Kidney (tissue), 14 donors: Measurements from ENCODE around the gene TSPAN19. TPM values are rescaled to one million over a fixed set of nuclear protein-coding genes. Genes with fewer than 3 reads are reported as not detected.

Experiments used
- DNase-seq, 5 donors: peaks; one replicate each; pipeline ENCODE4 v3.0.0-alpha.2; 2013 to 2020
- FAIRE-seq: peaks from 2 replicates; lab custom pipeline; 2012; peaks lifted over from hg19 to GRCh38; lab: Jason Lieb, UNC
- H3K27ac ChIP-seq, 2 donors: one replicate each; pipeline ENCODE4 v1.7.0; 2013; ENCODE audit warnings: low read depth in 2 of 2, low read length in 2 of 2, inconsistent platforms in 1 of 2
- H3K27me3 ChIP-seq: one replicate; pipeline ENCODE4 v1.7.1; 2013; ENCODE audit warnings: low read length, inconsistent platforms; ENCODE audit not compliant: control insufficient read depth, insufficient read depth
- H3K36me3 ChIP-seq, 3 donors: one replicate each; pipeline versions ENCODE4 v1.7.0 to v1.7.1; 2013; ENCODE audit warnings: low read length in 3 of 3, control low read depth in 1 of 3, inconsistent platforms in 1 of 3; ENCODE audit not compliant: insufficient read depth in 3 of 3, control insufficient read depth in 2 of 3
- H3K4me1 ChIP-seq, 3 donors: one replicate each; pipeline versions ENCODE4 v1.7.0 to v1.7.1; 2013; ENCODE audit warnings: low read length in 3 of 3, inconsistent platforms in 1 of 3, low read depth in 1 of 3; ENCODE audit not compliant: control insufficient read depth in 2 of 3, insufficient read depth in 2 of 3
- H3K4me3 ChIP-seq, 3 donors: one replicate each; pipeline versions ENCODE4 v1.7.0 to v1.8.1; 2013; ENCODE audit warnings: low read length in 3 of 3, control low read depth in 1 of 3, inconsistent platforms in 1 of 3
- H3K9ac ChIP-seq, 3 donors: one replicate each; pipeline versions ENCODE4 v1.7.0 to v1.7.1; 2013; ENCODE audit warnings: low read length in 3 of 3, control low read depth in 1 of 3, inconsistent platforms in 1 of 3
- H3K9me3 ChIP-seq, 3 donors: one replicate each; pipeline versions ENCODE4 v1.7.0 to v1.7.1; 2013; ENCODE audit warnings: low read length in 3 of 3, control low read depth in 1 of 3, inconsistent platforms in 1 of 3; ENCODE audit not compliant: control insufficient read depth in 2 of 3, insufficient read depth in 1 of 3
- CTCF ChIP-seq: IDR thresholded peaks from 3 replicates; pipeline ENCODE4 v1.5.1; 2012; ENCODE audit warnings: mild to moderate bottlenecking, moderate library complexity, borderline replicate concordance; ENCODE audit not compliant: insufficient read depth; ENCODE audit errors: extremely low read depth
- intact Hi-C: fragments of 100-400 bp; cut with DNase I; formaldehyde crosslinking; loops from one replicate; pipeline ENCODE4 v1.11.1; 2022
- polyA plus RNA-seq: library from polyadenylated mRNA; stranded (reverse); fragments of 350-450 nt; fragmentation: Illumina TruSeq; extraction: RNeasy Lipid Tissue Mini Kit (QIAGEN cat#74804); gene quantifications from one replicate; pipeline ENCODE4 v1.2.3, GENCODE V29; 2014; ENCODE audit warnings: low read depth, low replicate concordance; ENCODE audit not compliant: insufficient read depth
- total RNA-seq: library from RNA; stranded (reverse); fragmentation: NEBNext Ultra II Directional; extraction: Animal tissue kit (Norgen Biotek cat#: 25700); gene quantifications from one replicate; pipeline ENCODE4 v1.2.1, GENCODE V29; 2021
- donor health status: control.
- donor health status: control.
- donor health status: control.
- donor health status: control.
- donor health status: control.
- donor health status: DM: yes; HTN: yes; CAD: no.
- donor health status: Normal renal cell carcinoma (clear cell type).

TSPAN19 gene
- total and polyA plus RNA-seq, 2 donors from 2014 or later, result 0.66 to 1.3 TPM

- DNase-seq (no peak), FAIRE-seq (no peak)
- Histone ChIP-seq H3K4me3 (no peak overlapping the region), H3K27ac (no peak overlapping the region), H3K27me3 (no peaks in the 10 kb centered on the region), H3K9ac (no peak overlapping the region), H3K4me1 (no peaks in the 10 kb centered on the region), H3K9me3 (no peaks in the 10 kb centered on the region), H3K36me3 (no peaks in the 10 kb centered on the region)
- intact Hi-C loops, result no loop called here
- TF ChIP-seq CTCF, result no peak
Measured at GRCh38 chr12:84973026-84973425, 63.1 kb downstream of the TSPAN19 start.

GRCh38 chr12:84969226-84969625 lies 66.9 kb downstream of the TSPAN19 start:
- no peak for TF ChIP-seq CTCF
- FAIRE-seq, result no peak
- H3K4me1 ChIP-seq, result no peaks in the 10 kb centered on the region
- H3K4me3 ChIP-seq, result no peak overlapping the region
- H3K27me3 ChIP-seq, result no peaks in the 10 kb centered on the region
- intact Hi-C loops, result no loop called here
- no peaks in the 10 kb centered on the region for H3K36me3 ChIP-seq
- H3K9me3 ChIP-seq, result no peaks in the 10 kb centered on the region
- H3K27ac ChIP-seq, result no peak overlapping the region
- no peak overlapping the region for H3K9ac ChIP-seq
- DNase-seq, result no peak

Other genes starting within 250 kb of the TSPAN19 start
- gene SLC6A15, start 123.5 kb downstream of the TSPAN19 start, total RNA-seq, result 0.28 TPM
- not detected for gene SLC6A15, start 123.5 kb downstream of the TSPAN19 start, polyA plus RNA-seq
- gene LRRIQ1, start 74 bp upstream of the TSPAN19 start, total RNA-seq, result 8.5 TPM
- 2.4 TPM for gene LRRIQ1, start 74 bp upstream of the TSPAN19 start, polyA plus RNA-seq
- 1.6 TPM for gene ALX1, start 243.9 kb upstream of the TSPAN19 start, total RNA-seq
- 0.90 TPM for gene ALX1, start 243.9 kb upstream of the TSPAN19 start, polyA plus RNA-seq